OCI-LY1 (cell line): ENCODE data around the gene APOD.

Experiments
- EZH2 ChIP-seq: fragments of 200-600 bp; sonication (generic), shearing (Covaris generic); IDR thresholded peaks from 2 replicates; pipeline ENCODE4 v1.8.0; 2017; ENCODE audit warnings: borderline replicate concordance, mixed run types, mild to moderate bottlenecking, antibody characterized with exemption, low read length, moderate library complexity, mixed read lengths
- TF ChIP-seq, protein P1 (sequence below): fragments of 200-600 bp; sonication (generic), shearing (Covaris generic); IDR thresholded peaks from 2 replicates; pipeline ENCODE4 v1.5.1; 2017; ENCODE audit warnings: mild to moderate bottlenecking, antibody characterized with exemption, low read length, moderate library complexity, mixed read lengths

DNA sequence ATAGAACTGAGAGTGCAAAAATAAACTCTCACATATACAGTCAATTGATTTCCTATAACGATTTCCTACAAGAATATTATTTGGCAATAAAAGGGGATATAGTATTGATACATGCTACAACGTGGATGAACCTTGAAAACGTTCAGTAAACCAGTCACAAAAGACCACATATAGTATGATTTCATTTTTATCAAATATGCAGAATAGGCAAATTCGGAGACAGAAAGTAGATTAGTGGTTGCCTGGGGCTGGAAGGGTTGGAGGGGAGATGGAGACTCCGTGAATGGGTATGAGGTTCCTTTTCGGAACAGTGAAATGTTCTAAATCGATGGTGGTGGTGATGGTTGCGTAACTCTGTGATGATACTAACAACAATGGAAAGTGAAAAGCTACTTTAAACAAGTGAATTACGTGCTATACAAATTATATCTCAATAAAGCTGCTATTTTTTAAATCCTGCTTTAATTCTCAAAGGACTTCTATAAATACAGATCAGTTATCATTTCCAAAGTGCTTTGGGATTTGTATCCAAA, 6.0 kb downstream of the APOD start:
- TF ChIP-seq, protein P1, sequence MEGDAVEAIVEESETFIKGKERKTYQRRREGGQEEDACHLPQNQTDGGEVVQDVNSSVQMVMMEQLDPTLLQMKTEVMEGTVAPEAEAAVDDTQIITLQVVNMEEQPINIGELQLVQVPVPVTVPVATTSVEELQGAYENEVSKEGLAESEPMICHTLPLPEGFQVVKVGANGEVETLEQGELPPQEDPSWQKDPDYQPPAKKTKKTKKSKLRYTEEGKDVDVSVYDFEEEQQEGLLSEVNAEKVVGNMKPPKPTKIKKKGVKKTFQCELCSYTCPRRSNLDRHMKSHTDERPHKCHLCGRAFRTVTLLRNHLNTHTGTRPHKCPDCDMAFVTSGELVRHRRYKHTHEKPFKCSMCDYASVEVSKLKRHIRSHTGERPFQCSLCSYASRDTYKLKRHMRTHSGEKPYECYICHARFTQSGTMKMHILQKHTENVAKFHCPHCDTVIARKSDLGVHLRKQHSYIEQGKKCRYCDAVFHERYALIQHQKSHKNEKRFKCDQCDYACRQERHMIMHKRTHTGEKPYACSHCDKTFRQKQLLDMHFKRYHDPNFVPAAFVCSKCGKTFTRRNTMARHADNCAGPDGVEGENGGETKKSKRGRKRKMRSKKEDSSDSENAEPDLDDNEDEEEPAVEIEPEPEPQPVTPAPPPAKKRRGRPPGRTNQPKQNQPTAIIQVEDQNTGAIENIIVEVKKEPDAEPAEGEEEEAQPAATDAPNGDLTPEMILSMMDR: no peak
- TF ChIP-seq EZH2: no peak
